ENCODE results near the gene DACT2.
"Not testable (repeated sequence)": the region's sequence is repeated elsewhere in the genome, so short reads cannot be mapped to it uniquely, and the experiment has no call there.

The DACT2 gene

DNA sequence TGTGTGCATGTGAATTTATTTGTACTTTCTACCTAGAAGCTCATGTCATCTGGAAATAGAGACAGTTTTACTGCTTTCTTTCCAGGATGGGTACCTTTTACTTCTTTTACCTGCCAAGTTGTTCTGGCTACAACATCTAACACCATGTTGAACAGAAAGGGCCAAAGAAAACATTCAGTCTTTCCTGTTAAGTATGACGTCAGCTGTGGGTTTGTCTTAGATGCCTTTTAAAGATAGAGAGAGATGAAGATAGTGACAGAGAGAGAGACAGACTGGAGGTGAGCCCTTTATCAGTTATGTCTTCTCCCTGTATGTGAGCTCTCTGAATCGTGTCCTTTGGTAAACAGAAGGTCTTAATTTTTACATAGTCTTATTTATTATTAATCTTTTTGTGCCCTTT, 3.4 kb upstream of the DACT2 start:
- DNase-seq (ENCODE audit: low spot score): no peak

- DNase-seq (ENCODE audit: low spot score): no peak
These were observed 1.1 kb upstream of the DACT2 start for GRCh38 chr6:168320634-168321033.

DNA sequence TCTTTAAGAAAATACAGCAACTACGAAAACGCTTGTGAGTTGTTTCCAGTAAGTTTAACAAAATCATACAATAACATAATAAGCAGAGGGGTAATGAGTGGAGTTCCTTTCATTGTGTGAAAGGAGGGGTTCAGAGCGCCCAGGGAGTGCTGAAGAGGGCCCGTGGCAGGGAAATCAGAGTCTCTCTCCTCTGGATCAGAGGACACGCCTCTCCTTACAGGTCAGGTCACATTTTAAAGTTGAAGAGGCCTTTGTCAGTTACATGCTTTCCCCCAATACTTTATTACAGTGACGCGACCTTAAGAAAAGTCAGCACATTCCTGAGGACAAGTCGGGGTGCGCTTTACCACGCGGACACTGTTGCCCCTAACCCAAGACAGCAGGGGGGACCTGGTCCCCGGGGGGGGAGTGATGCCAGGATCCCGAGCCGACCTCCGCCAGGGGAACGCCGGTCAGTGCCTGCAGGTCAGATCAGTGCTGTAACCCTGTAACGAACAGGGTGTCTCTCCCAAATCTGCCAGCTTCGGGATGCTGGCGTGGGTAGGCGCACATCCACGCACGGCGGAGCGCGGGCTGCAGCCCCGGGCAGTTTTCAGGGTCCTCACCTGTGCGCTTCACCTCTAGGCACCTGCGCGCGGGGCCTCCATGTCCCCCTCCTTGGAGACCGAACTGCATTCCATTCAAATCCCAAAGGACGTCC, 848 bp downstream of the DACT2 start:
- DNase-seq (ENCODE audit: low spot score): no peak

- no peak for DNase-seq (ENCODE audit: low spot score)
These were observed 1.5 kb downstream of the DACT2 start for GRCh38 chr6:168318090-168318489.

DNA sequence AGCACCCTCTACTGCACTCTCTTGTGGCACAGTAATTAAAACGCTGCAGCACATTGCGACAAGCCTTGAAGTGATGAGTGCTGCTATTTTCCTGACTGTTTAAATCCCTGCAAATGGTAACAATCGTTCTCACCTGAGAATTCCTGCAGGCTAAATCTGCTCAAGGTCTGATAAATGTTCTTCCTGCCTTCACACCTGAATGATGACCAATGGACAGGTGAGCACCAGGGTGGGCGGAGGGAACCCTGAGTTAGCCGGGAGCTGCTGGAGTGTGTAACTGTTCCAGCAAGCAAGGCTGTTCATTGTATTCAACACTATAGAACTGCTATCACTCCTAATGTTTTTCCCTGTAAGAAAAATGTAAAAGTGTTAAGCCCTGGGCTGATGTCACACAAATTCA, 4.0 kb downstream of the DACT2 start:
- DNase-seq (ENCODE audit: low spot score): no peak

DNA sequence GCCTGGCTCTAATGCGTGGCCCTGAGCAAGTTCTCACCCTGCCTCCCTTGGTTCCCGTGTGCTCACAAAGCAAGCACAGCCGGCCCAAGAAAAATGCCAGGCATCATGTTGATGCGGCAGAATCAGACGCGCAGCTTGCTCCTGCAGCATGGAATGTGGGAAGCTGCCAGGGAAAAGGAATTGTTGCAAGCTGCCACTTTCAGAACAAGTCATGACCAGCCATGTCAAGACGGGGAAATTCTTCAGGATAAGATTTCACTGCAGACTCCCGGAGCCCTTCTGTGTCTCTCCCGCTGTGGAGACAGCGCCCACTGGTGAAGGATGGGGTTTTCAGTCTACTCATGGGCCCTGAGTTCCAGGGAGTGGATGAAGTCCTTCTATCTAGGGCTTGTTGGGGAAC, 4.6 kb downstream of the DACT2 start:
- DNase-seq (ENCODE audit: low spot score): no peak

- DNase-seq (ENCODE audit: low spot score): no peak
These were observed 5.6 kb downstream of the DACT2 start for GRCh38 chr6:168314021-168314420.

GRCh38 chr6:168313431-168314011, 6.1 kb downstream of the DACT2 start:
- no peak for DNase-seq (ENCODE audit: low spot score)

DNA sequence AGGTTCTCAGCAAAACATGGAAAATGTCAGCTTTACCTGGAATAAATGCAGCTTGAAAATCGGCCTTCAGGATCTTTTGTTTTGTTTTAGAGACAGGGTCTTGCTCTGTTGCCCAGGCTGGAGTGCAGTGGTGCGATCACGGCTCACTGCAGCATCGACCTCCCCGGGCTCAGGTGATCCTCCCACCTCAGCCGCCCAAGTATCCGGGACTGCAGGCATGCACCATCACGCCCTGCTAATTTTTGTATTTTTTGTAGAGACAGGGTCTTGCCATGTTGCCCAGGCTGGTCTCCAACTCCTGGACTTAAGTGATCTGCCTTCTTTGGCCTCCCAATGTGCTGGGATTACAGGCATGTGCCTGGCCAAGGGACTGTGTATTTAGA, 7.5 kb downstream of the DACT2 start:
- DNase-seq (ENCODE audit: low spot score): not testable (repeated sequence)

GRCh38 chr6:168311410-168312124, 8.0 kb downstream of the DACT2 start:
- DNase-seq (ENCODE audit: low spot score): no peak

- no peak for DNase-seq (ENCODE audit: low spot score)
These were observed 8.6 kb downstream of the DACT2 start for GRCh38 chr6:168310945-168311344.

DNA sequence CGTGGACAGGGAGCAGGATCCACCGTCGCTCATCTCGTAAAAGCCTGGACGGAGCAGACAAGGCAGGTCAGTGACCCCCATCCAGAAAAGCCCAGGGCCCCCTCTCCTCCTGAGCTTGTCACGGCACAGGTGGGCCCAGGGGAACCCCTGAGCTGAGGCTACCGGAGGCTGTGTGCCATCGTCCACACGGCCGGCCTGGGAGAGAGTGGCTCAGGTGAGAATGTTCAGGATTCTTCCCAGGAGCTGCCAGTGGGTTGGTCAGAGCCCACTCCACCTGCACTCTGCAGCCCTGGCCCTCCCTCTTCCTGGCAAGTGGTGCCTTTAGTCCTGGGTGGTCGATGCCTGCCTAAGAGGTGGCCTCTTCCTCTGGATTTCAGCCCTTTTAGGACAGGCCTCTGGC, 9.2 kb downstream of the DACT2 start:
- DNase-seq (ENCODE audit: low spot score): no peak

- no peak for DNase-seq (ENCODE audit: low spot score)
These were observed 9.6 kb downstream of the DACT2 start for GRCh38 chr6:168309997-168310396.

DNA sequence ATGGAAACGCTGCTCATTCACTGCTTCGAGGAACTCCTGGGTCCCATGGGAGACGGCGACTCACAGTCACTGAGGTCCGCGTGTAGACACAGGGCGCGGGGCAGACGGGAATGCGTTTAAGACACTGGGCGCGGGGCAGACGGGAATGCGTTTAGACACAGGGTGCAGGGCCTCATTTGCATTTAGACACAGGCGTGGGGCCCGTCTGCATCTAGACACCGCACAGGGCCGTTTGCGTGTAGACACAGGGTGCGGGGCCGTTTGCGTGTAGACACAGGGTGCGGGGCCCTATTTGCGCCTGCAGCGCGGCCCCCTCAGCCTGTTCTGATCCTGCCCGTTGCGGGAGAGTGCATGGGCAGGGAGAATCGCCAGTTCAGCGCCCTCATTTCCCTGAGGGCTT, 10.4 kb downstream of the DACT2 start:
- no peak for DNase-seq (ENCODE audit: low spot score)

- DNase-seq (ENCODE audit: low spot score): no peak
These were observed 11.0 kb downstream of the DACT2 start for GRCh38 chr6:168308390-168309144.

- DNase-seq (ENCODE audit: low spot score): no peak
These were observed 11.9 kb downstream of the DACT2 start for GRCh38 chr6:168307695-168308021.

GRCh38 chr6:168307015-168307694, 12.4 kb downstream of the DACT2 start:
- DNase-seq (ENCODE audit: low spot score): no peak

DNA sequence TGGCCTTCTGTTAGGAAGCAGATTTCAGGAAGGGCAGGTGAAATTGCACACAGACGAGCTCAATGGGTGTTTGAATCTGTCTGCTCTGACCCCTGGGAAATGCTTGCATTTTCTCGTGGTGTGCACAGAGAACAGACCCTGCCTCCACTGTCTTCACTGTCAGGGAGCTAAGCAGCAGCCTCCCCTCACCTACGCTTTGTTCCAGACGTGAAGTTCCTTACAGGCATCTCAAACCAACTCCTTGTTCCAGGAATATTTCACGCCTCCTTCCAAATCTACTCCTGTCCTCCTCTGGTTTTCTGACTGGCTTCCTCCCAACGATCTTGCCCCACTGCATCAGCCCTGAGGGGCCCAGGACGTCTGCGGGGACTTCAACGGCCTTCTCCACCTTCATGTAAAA, 13.7 kb downstream of the DACT2 start:
- DNase-seq (ENCODE audit: low spot score): no peak

DNA sequence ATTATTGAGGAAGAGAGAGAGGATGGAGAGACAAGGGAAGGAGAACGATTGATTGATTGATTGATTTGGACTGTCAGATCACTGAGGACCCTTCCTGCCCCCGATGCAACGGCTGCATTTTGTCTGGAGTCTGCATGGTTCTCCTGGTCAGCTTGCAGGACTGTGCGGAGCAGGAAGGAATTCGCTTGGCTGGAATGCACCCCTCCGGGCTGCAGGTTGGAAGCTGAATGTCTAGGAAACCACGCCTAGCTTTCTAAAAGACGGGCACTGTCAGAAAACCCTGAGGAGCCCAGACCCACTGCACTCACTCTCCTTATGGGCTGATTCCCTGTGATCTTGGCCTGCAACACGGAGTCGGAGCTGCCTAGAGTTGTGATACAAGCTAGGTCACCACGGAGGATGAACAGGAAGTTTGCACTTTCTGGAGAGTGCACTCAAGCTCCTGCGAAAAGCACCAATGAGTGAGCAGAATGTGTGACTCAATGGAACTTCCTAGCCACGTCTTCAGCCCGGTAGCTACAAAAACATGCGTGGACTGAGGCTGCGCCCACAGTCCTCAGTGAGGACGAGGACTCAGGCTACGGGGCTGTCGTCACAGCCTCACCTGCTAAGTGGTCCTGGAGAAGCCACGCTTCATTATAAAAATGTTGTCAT, 14.4 kb downstream of the DACT2 start:
- no peak for DNase-seq (ENCODE audit: low spot score)

DNA sequence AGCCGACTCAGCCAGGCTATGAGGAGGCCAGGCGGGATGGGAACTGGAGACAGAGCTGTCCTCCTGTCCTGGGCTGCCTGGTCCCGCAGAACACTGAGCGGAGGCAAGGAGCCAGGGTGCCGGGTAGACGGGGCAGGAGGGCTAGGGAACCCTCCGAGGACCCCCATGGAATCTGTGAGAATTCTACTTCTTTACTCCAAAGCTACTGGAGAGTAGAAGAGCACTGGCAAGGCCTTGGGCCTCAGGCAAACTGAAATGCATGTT, 14.9 kb downstream of the DACT2 start:
- no peak for DNase-seq (ENCODE audit: low spot score)

DNA sequence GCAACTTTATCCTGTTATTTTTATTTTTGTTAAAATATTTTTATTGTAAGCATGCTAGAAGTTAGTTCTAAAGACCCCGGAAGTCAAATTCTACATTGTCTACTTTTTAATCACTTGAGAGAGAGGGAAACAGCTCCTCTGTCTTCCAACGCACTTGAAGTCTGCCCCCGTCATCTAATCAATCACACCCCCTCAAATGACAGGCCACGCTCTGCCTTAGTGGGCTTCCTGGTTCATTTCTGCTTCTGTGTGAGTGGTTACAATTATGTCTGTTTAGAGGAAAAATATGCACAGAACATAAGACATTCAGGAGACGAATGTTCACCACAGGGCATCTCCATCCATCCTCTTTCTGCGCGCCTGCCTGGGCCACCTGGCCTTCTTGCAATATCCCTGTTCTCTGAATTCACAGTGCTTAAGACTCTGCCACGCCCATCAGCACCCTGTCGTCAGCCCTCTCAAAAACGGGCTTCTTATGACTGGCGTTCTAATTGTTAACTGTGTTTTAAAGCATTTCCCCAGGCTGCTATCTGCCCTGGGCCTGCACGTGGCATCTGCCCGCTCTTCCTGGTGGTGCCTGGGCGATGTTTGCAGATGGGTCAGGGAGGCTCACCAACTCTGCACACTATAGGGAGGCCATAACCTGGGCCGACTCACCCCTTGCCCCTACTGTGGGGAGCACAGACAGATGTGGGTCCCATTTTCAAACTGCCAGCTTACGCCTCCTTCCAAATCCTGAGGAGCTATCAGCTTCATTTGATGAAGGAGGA, 15.4 kb downstream of the DACT2 start:
- DNase-seq (ENCODE audit: low spot score): no peak
